Immature natural killer cell (primary cell): ENCODE data around the gene HNRNPLL. TPM values are rescaled to one million over a fixed set of nuclear protein-coding genes. Genes with fewer than 3 reads are reported as not detected.
"Not testable (repeated sequence)": the region's sequence is repeated elsewhere in the genome, so short reads cannot be mapped to it uniquely, and the experiment has no call there.

Experiments
- DNase-seq, 3 donors: peaks; one replicate each; pipeline ENCODE4 v3.0.0; 2022; ENCODE audit warnings: mixed read lengths in 1 of 3
- H3K27ac Mint-ChIP-seq, 6 donors: one replicate each; pipeline ENCODE4 v1.8.0; 2020; ENCODE audit warnings: mixed read lengths in 6 of 6, mild to moderate bottlenecking in 5 of 6, inconsistent platforms in 4 of 6, moderate library complexity in 3 of 6
- H3K27me3 Mint-ChIP-seq, 3 donors: one replicate each; pipeline ENCODE4 v1.8.0; 2020 to 2021; ENCODE audit warnings: low read depth in 3 of 3, mild to moderate bottlenecking in 3 of 3, mixed read lengths in 3 of 3, moderate library complexity in 3 of 3, inconsistent platforms in 1 of 3
- H3K36me3 Mint-ChIP-seq, 3 donors: one replicate each; pipeline ENCODE4 v1.8.0; 2020; ENCODE audit warnings: mixed read lengths in 3 of 3, inconsistent platforms in 2 of 3, mild to moderate bottlenecking in 2 of 3
- H3K4me1 Mint-ChIP-seq, 2 donors: one replicate each; pipeline ENCODE4 v1.8.0; 2020; ENCODE audit warnings: inconsistent platforms in 2 of 2, mild to moderate bottlenecking in 2 of 2, mixed read lengths in 2 of 2, moderate library complexity in 1 of 2
- H3K4me3 Mint-ChIP-seq, 5 donors: one replicate each; pipeline ENCODE4 v1.8.0; 2020; ENCODE audit warnings: mild to moderate bottlenecking in 5 of 5, mixed read lengths in 5 of 5, inconsistent platforms in 3 of 5, moderate library complexity in 3 of 5
- H3K9me3 Mint-ChIP-seq, 6 donors: one replicate each; pipeline ENCODE4 v1.8.0; 2020; ENCODE audit warnings: mild to moderate bottlenecking in 6 of 6, mixed read lengths in 6 of 6, inconsistent platforms in 4 of 6, moderate library complexity in 3 of 6
- polyA plus RNA-seq, 3 donors: library from polyadenylated mRNA; unstranded; fragments of 300-500 nt; fragmentation: Illumina TruSeq; gene quantifications; one replicate each; pipeline ENCODE4 v1.2.3, GENCODE V29; 2021

The HNRNPLL gene
- 10 to 100 TPM in 2 of 3 donors, 1 to 10 TPM in 1; 7.4 to 13.9 (median 11.5) TPM for polyA plus RNA-seq

DNA sequence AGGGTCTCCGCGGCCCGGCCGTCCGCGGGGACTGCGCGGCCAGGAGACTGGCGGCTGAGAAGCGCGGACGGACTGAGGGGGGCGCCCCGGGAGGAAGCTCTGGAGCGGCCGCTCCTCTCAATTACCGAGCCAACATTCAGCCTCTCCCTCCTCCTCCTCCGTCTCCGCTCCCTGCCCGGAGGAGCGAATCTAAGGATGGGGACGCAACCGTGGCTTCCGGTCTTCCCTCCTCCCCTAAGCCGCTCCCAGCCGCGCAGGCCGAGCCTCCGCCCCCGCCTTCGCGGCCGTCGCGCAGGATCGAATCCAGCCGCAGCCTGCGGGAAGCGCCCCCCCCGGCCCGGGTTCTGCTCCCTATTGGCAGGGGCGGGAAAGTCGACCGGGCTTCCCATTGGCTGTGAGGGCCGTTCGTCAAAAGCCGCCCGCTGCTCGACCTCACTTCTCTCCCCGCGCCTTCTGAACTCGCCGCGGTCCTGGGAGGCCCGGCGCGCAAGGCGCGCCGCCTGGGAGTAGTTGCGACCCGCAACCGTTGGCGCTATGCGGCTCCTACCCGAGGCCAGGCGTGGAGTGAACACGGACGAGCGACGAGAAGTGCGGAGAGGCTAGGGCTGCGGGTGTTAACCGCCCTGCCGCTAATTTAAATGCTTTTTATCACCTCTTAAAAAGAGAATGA is at the start of gene HNRNPLL:
TSS of gene HNRNPLL (minus strand) at position 197 of the 670 bp plus-strand sequence. CDS start 302 bp downstream, outside the sequence.
- H3K36me3 Mint-ChIP-seq: no peaks in the 10 kb centered on the region
- H3K27ac Mint-ChIP-seq: peak within 1 kb of the TSS; percentile 64 to 86 (median 81)
- peak; percentile 79 to 85 (median 85) for DNase-seq
- H3K4me3 Mint-ChIP-seq: peak within 1 kb of the TSS; percentile 88 to 92 (median 91)
- H3K27me3 Mint-ChIP-seq: peaks cover 3 to 21% (median 11%) of the 10 kb centered on the region in 3 donors
- H3K9me3 Mint-ChIP-seq: no peaks in the 10 kb centered on the region
- peaks cover 17 to 42% of the 10 kb centered on the region in 2 donors for H3K4me1 Mint-ChIP-seq

- DNase-seq: no peak
- H3K36me3 Mint-ChIP-seq: no peaks in the 10 kb centered on the region
- H3K4me1 Mint-ChIP-seq: peaks cover 30 to 42% of the 10 kb centered on the region in 2 donors
- H3K27ac Mint-ChIP-seq: no peak overlapping the region
- H3K27me3 Mint-ChIP-seq: peaks cover under 1 to 2% (median 2%) of the 10 kb centered on the region in 3 donors
- no peak overlapping the region for H3K4me3 Mint-ChIP-seq
- H3K9me3 Mint-ChIP-seq: no peaks in the 10 kb centered on the region
Measured at GRCh38 chr2:38650717-38651116, 48.0 kb upstream of the HNRNPLL start.

DNA sequence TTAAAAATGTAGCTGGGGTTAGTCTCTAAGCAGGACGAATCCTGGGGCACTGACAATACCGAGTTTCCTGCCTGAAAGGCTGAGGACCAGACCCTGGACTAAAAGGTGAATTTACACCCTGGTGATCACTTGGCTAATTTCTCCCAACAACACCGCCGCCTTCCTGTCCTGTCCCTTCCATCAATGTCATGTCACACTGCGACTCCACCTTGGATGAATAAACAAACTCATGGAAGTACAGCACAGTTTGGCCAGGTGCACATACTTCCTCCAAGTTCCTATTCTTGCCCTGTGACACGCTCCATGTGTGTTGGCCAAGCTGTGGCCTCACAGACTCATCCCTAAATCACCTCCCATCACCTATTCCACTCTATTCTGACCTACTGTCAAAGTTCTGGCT is 47.3 kb upstream of the HNRNPLL start:
- H3K4me3 Mint-ChIP-seq: no peak overlapping the region
- no peak overlapping the region for H3K27ac Mint-ChIP-seq
- H3K27me3 Mint-ChIP-seq: peaks cover 0 to 2% (median 2%) of the 10 kb centered on the region in 3 donors
- DNase-seq: no peak
- H3K4me1 Mint-ChIP-seq: peaks cover 26 to 36% of the 10 kb centered on the region in 2 donors
- H3K9me3 Mint-ChIP-seq: no peaks in the 10 kb centered on the region
- H3K36me3 Mint-ChIP-seq: no peaks in the 10 kb centered on the region

GRCh38 chr2:38649176-38649728 is 46.5 kb upstream of the HNRNPLL start:
- Mint-ChIP-seq H3K4me3 (no peak overlapping the region), H3K27ac (no peak overlapping the region), H3K36me3 (no peaks in the 10 kb centered on the region), H3K27me3 (peaks cover 0 to 3% (median 2%) of the 10 kb centered on the region in 3 donors), H3K9me3 (no peaks in the 10 kb centered on the region), H3K4me1 (peaks cover 19 to 29% of the 10 kb centered on the region in 2 donors)
- no peak for DNase-seq

- peak overlapping the region in 4 of 6 donors; percentile 13 to 77 (median 38) for H3K27ac Mint-ChIP-seq
- H3K36me3 Mint-ChIP-seq: no peaks in the 10 kb centered on the region
- peak overlapping the region in 1 of 5 donors; percentile 1 for H3K4me3 Mint-ChIP-seq
- H3K9me3 Mint-ChIP-seq: no peaks in the 10 kb centered on the region
- peaks cover 0 to 4% (median 2%) of the 10 kb centered on the region in 3 donors for H3K27me3 Mint-ChIP-seq
- DNase-seq: no peak
- H3K4me1 Mint-ChIP-seq: peaks cover 13 to 26% of the 10 kb centered on the region in 2 donors
Measured at GRCh38 chr2:38648107-38648761, 45.5 kb upstream of the HNRNPLL start.

DNA sequence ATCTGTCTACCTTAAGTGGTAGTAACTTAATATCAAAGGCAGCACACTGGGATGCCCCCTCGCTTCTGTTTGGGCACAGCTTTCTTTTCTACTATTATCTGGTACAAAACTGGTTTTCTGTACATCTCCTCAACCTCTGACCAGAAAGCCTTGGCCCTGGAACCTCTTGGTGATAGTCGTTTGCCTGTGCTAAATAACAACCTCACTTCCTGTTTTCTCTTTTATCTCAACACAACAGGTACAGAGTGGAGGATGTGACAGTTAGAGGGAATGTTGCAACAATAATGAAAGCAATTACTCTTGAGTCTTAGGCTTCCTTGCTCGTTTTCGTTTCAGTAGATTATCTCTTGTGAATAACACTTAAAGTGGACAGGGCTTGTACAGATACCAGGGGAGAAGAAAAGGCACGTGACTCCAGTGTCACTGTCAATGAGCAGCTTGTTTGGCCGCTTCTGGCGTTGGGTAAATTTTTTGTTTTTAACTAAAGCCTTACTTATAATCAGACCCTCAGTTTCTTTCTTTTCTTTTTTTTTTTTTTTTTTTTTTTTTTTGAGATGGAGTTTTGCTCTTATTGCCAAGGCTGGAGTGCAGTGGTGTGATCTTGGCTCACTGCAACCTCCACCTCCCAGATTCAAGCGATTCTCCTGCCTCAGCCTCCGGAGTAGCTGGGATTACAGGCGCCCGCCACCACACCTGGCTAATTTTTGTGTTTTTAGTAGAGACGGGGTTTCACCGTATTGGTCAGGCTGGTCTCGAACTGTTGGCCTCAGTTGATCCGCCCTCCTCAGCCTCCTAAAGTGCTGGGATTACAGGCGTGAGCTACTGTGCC is 41.2 kb upstream of the HNRNPLL start:
- not testable (repeated sequence) for H3K36me3 Mint-ChIP-seq, H3K9me3 Mint-ChIP-seq
- peak in 1 of 3 donors; percentile 2 for DNase-seq

GRCh38 chr2:38643021-38643671 is 40.4 kb upstream of the HNRNPLL start:
- Mint-ChIP-seq H3K36me3 (no peaks in the 10 kb centered on the region), H3K27ac (peak overlapping the region in 3 of 6 donors; percentile 51 to 82 (median 79)), H3K4me3 (no peak overlapping the region)

More for the DNA sequence above, 41.2 kb upstream of the HNRNPLL start:
- H3K27me3 Mint-ChIP-seq: not testable (repeated sequence)
- peaks cover 13 to 19% of the 10 kb centered on the region in 2 donors for H3K4me1 Mint-ChIP-seq
- H3K27ac Mint-ChIP-seq: peak overlapping the region in 5 of 6 donors; percentile 6 to 82 (median 51)
- peak overlapping the region in 2 of 5 donors; percentile 23 to 41 for H3K4me3 Mint-ChIP-seq

DNA sequence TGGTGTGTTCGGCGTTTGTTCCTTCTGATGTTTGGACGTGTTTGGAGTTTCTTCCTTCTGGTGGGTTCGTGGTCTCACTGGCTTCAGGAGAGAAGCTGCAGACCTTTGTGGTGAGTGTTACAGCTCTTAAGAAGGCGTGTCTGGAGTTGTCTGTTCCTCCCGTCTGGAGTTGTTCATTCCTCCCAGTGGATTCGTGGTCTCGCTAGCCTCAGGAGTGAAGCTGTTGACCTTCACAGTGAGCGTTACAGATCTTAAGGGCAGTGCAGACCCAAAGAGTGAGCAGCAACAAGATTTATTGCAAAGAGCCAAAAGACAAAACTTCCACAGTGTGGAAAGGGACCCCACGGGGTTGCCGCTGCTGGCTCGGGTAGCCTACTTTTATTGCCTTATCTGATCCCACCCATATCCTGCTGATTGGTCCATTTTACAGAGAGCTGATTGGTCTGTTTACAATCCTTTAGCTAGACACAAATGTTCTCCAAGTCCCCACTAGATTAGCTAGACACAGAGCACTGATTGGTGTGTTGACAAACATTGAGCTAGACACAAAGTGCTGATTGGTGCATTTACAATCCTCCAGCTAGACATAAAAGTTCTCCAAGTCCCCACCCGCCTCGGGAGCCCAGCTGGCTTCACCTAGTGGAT is 39.8 kb upstream of the HNRNPLL start:
- DNase-seq, H3K27ac Mint-ChIP-seq, H3K27me3 Mint-ChIP-seq, H3K9me3 Mint-ChIP-seq, H3K4me3 Mint-ChIP-seq, H3K4me1 Mint-ChIP-seq, H3K36me3 Mint-ChIP-seq: not testable (repeated sequence)

More at GRCh38 chr2:38643021-38643671, 40.4 kb upstream of the HNRNPLL start:
- Mint-ChIP-seq H3K27me3 (peaks cover 0 to 5% (median 4%) of the 10 kb centered on the region in 3 donors), H3K4me1 (peaks cover 9 to 14% of the 10 kb centered on the region in 2 donors), H3K9me3 (no peaks in the 10 kb centered on the region)
- DNase-seq: no peak

DNA sequence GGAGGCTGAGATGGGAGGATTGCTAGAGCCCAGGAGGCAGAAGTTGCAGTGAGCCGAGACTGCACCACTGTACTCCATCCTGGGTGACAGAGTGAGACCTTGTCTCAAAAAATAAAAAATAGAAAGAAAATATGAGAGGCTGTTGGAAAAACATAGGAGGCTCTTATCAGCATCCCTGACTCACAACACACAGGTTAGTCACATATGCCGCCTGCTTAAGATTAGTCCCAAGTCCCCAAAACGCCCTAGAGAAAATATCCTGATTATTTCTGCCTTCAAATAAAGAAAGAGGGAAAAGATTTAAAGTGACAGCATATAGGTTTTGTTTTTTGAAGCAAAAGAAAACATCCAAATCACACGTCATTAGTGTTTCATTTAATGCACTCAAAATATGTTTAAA is 33.3 kb upstream of the HNRNPLL start:
- H3K36me3 Mint-ChIP-seq: no peaks in the 10 kb centered on the region
- DNase-seq: no peak
- H3K4me3 Mint-ChIP-seq: no peak overlapping the region
- peaks cover 2 to 6% (median 3%) of the 10 kb centered on the region in 3 donors for H3K27me3 Mint-ChIP-seq
- H3K27ac Mint-ChIP-seq: no peak overlapping the region
- H3K9me3 Mint-ChIP-seq: no peaks in the 10 kb centered on the region
- H3K4me1 Mint-ChIP-seq: no peaks in the 10 kb centered on the region

DNA sequence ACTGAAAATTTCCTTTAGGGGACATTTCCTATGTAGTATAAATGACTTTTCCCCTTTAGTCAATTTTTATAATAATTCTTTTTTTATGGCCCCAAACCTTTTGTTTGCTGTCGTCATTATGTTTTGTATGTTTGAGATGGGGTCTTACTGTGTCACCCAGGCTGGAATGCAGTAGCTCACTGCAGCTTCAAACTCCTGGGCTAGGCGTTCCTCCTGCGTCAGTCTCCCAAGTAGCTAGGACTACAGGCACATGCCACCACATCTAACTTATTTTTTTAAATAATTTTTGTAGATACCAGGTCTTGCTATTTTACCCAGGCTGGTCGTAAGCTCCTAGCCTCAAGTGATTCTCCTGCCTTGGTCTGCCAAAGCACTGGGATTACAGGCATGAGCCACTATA is 32.4 kb upstream of the HNRNPLL start:
- no peaks in the 10 kb centered on the region for H3K36me3 Mint-ChIP-seq
- H3K9me3 Mint-ChIP-seq: no peaks in the 10 kb centered on the region
- H3K4me1 Mint-ChIP-seq: no peaks in the 10 kb centered on the region
- peaks cover 2 to 6% (median 3%) of the 10 kb centered on the region in 3 donors for H3K27me3 Mint-ChIP-seq
- no peak for DNase-seq
- H3K27ac Mint-ChIP-seq: no peak overlapping the region
- no peak overlapping the region for H3K4me3 Mint-ChIP-seq

DNA sequence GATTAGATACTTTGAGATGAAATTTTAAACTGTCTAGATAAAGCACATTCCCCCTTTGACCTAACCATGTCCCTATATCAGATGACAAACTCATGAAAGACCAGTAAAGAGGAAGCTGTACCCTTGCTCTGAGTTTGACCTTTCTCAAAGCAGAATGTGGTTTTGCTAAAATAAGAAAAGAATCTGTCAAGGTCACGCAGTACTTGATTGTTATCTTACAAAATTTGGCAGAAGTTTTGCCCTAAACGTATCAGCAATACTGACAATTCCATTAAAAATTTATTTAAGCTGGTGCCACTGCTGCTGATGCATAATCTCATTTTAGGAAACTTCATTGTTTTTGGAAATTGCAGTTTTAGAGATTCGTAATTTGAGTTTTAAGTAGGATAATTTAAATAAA is 32.0 kb upstream of the HNRNPLL start:
- DNase-seq: no peak
- Mint-ChIP-seq H3K27ac (no peak overlapping the region), H3K9me3 (no peaks in the 10 kb centered on the region), H3K4me3 (no peak overlapping the region), H3K27me3 (peaks cover 2 to 6% (median 3%) of the 10 kb centered on the region in 3 donors), H3K4me1 (no peaks in the 10 kb centered on the region), H3K36me3 (no peaks in the 10 kb centered on the region)

DNA sequence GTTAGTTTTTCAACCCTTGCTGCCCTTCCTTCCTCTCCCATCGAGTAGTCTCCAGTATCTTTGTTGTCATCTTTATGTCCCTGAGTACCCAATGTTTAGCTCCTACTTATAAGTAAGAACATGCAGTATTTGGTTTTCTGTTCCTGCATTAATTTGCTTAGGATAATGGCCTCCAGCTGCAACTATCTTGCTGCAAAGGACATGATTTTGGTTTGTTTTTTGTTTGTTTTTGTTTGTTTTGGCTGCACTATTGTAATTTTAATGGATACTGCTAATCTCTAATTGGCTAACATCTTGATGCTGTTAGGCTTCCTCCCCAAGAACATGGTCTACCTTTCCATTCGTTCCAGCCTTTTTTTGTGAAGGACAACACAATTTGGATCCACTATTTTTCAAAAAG is 31.2 kb upstream of the HNRNPLL start:
- Mint-ChIP-seq H3K36me3 (no peaks in the 10 kb centered on the region), H3K4me1 (no peaks in the 10 kb centered on the region), H3K27ac (no peak overlapping the region), H3K27me3 (peaks cover 2 to 7% (median 3%) of the 10 kb centered on the region in 3 donors), H3K4me3 (no peak overlapping the region), H3K9me3 (peaks cover 0 to 1% (median 0%) of the 10 kb centered on the region in 6 donors)
- DNase-seq: no peak

DNA sequence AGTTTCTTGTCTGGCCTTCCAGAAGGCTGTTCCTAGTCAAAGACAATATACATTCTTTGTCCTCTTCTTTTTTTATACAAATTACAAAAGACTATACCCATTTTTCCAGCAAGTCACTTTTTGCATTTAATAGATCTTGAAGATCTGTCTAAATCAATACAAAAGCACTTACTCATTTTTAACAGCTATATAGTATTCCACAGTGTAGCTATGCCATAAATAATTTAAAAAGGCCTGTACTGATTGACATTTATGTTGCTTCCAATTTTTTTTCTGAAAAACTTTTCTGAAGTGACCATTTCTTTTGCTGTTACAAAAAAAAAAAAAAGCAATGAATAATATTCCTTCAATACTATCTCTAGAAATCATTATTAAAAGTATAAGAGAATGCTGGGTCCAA is 30.3 kb upstream of the HNRNPLL start:
- no peak overlapping the region for H3K27ac Mint-ChIP-seq
- no peak overlapping the region for H3K4me3 Mint-ChIP-seq
- DNase-seq: no peak
- H3K9me3 Mint-ChIP-seq: peaks cover 0 to 3% (median 0%) of the 10 kb centered on the region in 6 donors
- H3K36me3 Mint-ChIP-seq: no peaks in the 10 kb centered on the region
- H3K4me1 Mint-ChIP-seq: no peaks in the 10 kb centered on the region
- peaks cover 0 to 8% (median 3%) of the 10 kb centered on the region in 3 donors for H3K27me3 Mint-ChIP-seq
